GM12874 (cell line): ENCODE measurements around the gene HOXB3.

ENCODE experiments used
- CTCF ChIP-seq: IDR thresholded peaks from 2 replicates; pipeline ENCODE4 v1.5.1; 2011; ENCODE audit warnings: low read depth, mild to moderate bottlenecking, control low read depth, low read length, moderate library complexity; ENCODE audit not compliant: insufficient read depth

The HOXB3 gene

GRCh38 chr17:48606892-48607614 is 17.0 kb upstream of the HOXB3 start:
- TF ChIP-seq CTCF, result no peak

GRCh38 chr17:48605991-48606891 is 16.2 kb upstream of the HOXB3 start:
- no peak for TF ChIP-seq CTCF

GRCh38 chr17:48605409-48605919 is 15.4 kb upstream of the HOXB3 start:
- no peak for TF ChIP-seq CTCF

GRCh38 chr17:48604770-48605329 is 14.8 kb upstream of the HOXB3 start, which contains the start of gene HOXB6:
Gene HOXB6, minus strand, starts transcription at chr17:48604986. Its CDS starts 6,836 bp downstream, at chr17:48598150.
- TF ChIP-seq CTCF, result no peak

- no peak for TF ChIP-seq CTCF
These were observed 14.1 kb upstream of the HOXB3 start for GRCh38 chr17:48603959-48604769.

GRCh38 chr17:48601539-48602425 is 11.7 kb upstream of the HOXB3 start:
- no peak for TF ChIP-seq CTCF
